Measurements from ENCODE around the gene MACROH2A1. TPM values are rescaled to one million over a fixed set of nuclear protein-coding genes. Genes with fewer than 3 reads are reported as not detected.

The MACROH2A1 gene
- total RNA-seq, 1 donor from 2014 or later = 190 TPM

DNA sequence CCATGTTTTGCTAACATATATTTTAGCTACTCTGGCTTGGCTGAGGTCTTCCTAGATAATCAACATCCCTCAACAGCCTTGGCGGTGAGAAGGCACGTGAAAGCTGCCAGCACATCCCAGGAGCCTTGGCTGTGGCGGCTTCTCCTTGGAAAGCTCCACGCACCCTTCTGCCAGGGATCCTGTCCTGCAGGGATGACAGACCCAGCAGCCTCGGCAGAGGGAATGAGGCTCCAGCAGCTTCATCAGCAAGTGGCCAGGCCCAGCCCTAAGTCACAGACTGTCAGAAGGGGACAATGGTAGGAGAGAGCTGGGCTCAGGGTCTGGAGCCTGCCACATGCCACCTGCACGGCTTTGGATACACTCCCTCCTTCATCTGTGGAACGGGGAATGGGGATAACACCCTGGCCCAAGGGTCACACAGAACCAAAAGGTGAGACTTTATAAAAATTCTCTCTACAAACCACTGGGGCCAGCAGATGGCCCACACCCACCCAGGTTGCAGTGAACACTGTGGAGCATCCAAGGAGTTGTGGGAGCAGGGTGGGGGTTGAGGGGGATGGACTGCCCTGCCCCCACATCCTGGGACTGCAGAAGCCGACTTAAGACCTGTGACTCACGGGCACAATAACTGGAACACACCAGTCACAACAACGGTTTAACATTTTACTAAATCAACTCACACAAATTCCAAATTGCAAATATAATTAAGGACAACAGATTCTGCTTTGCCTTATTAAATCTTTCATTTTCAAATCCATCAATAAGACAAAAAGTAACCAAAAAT is 65.1 kb downstream of the MACROH2A1 start:
- Histone ChIP-seq H3K9me3 (no peaks in the 10 kb centered on the region), H3K4me3 (no peak overlapping the region), H3K27me3 (no peaks in the 10 kb centered on the region), H3K27ac (no peak overlapping the region), H3K4me1 (no peaks in the 10 kb centered on the region), H3K36me3 (peaks cover 0 to 23% of the 10 kb centered on the region in 2 donors)
- TF ChIP-seq, protein P1, sequence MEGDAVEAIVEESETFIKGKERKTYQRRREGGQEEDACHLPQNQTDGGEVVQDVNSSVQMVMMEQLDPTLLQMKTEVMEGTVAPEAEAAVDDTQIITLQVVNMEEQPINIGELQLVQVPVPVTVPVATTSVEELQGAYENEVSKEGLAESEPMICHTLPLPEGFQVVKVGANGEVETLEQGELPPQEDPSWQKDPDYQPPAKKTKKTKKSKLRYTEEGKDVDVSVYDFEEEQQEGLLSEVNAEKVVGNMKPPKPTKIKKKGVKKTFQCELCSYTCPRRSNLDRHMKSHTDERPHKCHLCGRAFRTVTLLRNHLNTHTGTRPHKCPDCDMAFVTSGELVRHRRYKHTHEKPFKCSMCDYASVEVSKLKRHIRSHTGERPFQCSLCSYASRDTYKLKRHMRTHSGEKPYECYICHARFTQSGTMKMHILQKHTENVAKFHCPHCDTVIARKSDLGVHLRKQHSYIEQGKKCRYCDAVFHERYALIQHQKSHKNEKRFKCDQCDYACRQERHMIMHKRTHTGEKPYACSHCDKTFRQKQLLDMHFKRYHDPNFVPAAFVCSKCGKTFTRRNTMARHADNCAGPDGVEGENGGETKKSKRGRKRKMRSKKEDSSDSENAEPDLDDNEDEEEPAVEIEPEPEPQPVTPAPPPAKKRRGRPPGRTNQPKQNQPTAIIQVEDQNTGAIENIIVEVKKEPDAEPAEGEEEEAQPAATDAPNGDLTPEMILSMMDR (IDR thresholded peaks at IDR 0.05) = no peak
- no peak for TF ChIP-seq POLR2A (IDR thresholded peaks at IDR 0.05)
- no peak for TF ChIP-seq POLR2AphosphoS5 (IDR thresholded peaks at IDR 0.05; ENCODE audit: insufficient read depth in 1 of 2, low read depth in 1 of 2)
- DNase-seq (ENCODE audit: extremely low spot score in 2 of 2) = no peak
- intact Hi-C loops (cut with DNase I) = no loop called here

DNA sequence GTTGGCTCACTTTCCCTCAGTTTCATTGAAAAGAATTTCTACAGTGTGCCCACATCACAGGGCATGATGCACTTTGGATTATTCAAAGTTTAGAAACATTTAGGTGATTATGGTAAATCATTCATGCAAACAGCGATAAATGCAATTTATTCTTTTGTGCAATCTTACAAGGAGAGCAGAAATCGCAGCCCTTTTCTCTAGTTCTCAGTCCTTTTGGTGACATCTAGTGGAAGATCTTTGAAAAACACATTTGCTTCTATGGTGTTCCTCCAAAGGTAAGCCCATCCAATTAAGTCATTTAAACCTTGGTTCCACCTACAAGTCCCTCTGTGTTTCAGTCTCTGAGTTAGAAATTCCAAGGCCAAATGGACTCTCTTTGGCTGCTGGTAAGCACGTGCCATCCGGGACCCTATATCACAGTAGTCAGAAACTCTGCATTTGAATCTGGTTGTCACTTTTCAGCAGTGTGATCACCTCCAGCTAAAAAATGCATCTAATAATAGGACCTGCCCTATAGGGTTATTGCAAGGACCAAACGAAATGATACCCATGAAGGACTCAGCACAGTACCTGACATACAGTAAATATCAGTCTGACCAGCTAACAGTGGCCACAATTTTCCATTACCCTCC is 66.4 kb downstream of the MACROH2A1 start:
- Histone ChIP-seq H3K27me3 (no peaks in the 10 kb centered on the region), H3K4me3 (no peak overlapping the region), H3K36me3 (peaks cover 0 to 10% of the 10 kb centered on the region in 2 donors), H3K9me3 (no peaks in the 10 kb centered on the region), H3K4me1 (no peaks in the 10 kb centered on the region), H3K27ac (no peak overlapping the region)
- DNase-seq (ENCODE audit: extremely low spot score in 2 of 2) = no peak
- TF ChIP-seq, protein P1 (IDR thresholded peaks at IDR 0.05) = peak; percentile 14 to 51 (median 43)
- TF ChIP-seq POLR2AphosphoS5 (IDR thresholded peaks at IDR 0.05; ENCODE audit: insufficient read depth in 1 of 2, low read depth in 1 of 2) (no peak), POLR2A (IDR thresholded peaks at IDR 0.05) (no peak)
- intact Hi-C loops (cut with DNase I) = no loop called here

DNA sequence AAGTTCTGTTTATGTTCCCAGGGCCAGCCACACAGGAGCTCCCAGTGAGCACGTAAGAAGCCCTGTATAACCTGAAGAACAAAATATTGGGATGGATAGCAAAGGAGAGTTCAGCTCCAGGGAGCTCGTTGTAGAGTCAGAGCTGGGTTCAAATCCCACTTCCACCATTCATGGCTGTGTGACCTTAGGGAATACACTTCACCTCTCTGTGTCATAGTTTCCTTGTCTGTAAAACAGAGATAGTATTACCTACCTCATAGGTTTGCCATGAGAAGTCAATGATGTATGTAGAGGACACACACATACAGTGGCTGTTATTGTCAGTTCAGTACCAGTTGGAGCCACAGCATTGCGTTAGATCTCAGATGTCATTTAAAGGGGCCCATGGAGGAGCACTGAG is 67.4 kb downstream of the MACROH2A1 start:
- Histone ChIP-seq H3K27me3 (no peaks in the 10 kb centered on the region), H3K27ac (no peak overlapping the region), H3K4me3 (no peak overlapping the region), H3K4me1 (peaks cover 10% of the 10 kb centered on the region), H3K36me3 (peaks cover 0 to 10% of the 10 kb centered on the region in 2 donors), H3K9me3 (no peaks in the 10 kb centered on the region)
- TF ChIP-seq, protein P1 (IDR thresholded peaks at IDR 0.05) = no peak
- TF ChIP-seq POLR2AphosphoS5 (IDR thresholded peaks at IDR 0.05; ENCODE audit: insufficient read depth in 1 of 2, low read depth in 1 of 2) (no peak), POLR2A (IDR thresholded peaks at IDR 0.05) (no peak)
- DNase-seq (ENCODE audit: extremely low spot score in 2 of 2) = no peak
- intact Hi-C loops (cut with DNase I) = no loop called here

- no peak for TF ChIP-seq POLR2AphosphoS5 (IDR thresholded peaks at IDR 0.05; ENCODE audit: insufficient read depth in 1 of 2, low read depth in 1 of 2)
- TF ChIP-seq, protein P1 (IDR thresholded peaks at IDR 0.05) = no peak
- TF ChIP-seq POLR2A (IDR thresholded peaks at IDR 0.05) = no peak
- Histone ChIP-seq H3K27me3 (no peaks in the 10 kb centered on the region), H3K9me3 (no peaks in the 10 kb centered on the region), H3K36me3 (peaks cover 0 to under 1% of the 10 kb centered on the region in 2 donors), H3K27ac (no peak overlapping the region), H3K4me1 (peaks cover 13% of the 10 kb centered on the region), H3K4me3 (no peak overlapping the region)
- intact Hi-C loops (cut with DNase I) = no loop called here
- DNase-seq (ENCODE audit: extremely low spot score in 2 of 2) = no peak
Measured at GRCh38 chr5:135330798-135331096, 68.3 kb downstream of the MACROH2A1 start.

Data from vagina (tissue), 2 donors.